ENCODE data around the gene PET100. TPM values are rescaled to one million over a fixed set of nuclear protein-coding genes. Genes with fewer than 3 reads are reported as not detected.

PET100 gene
- total RNA-seq, 1 experiment from 2014 or later = 126 TPM

DNA sequence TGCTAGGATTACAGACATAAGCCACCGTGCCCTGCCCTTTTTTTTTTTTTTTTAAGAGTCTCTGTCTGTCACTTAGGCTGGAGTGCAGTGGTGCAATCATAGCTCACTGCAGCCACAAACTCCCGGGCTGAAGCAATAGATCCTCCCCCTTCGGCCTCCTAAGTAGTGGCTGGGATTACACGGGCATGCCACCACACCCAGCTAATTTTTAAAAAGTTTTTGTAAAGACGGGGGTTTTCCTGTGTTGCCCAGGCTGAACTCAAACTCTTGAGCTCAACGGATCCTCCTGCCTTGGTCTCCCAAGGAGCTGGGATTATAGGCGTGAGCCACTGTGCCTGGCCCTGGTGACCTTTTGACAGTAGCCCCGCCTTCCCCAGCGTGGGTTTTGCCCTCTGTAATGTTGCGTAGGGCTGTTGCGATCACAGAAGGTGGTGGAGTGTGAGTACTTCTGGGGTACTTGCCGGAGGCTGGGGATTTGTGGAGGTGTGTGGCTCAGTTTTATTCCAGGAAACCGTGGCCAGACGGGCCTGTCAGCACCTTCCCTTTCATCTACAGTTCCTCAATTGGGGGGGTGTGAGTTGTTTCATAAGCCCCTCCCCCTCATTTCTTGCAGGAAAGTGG, 27.6 kb downstream of the PET100 start (continued):
- TF ChIP-seq TCF7L2 (IDR thresholded peaks at IDR 0.05; ENCODE audit: borderline replicate concordance, extremely low read depth, insufficient read depth, insufficient read length) (no peak), YY1 (IDR thresholded peaks at IDR 0.05; ENCODE audit: extremely low read depth, insufficient replicate concordance, low read depth, low read length) (no peak), POLR2A (IDR thresholded peaks at IDR 0.05; ENCODE audit: borderline replicate concordance, extremely low read depth, insufficient read depth, insufficient read length) (no peak)

DNA sequence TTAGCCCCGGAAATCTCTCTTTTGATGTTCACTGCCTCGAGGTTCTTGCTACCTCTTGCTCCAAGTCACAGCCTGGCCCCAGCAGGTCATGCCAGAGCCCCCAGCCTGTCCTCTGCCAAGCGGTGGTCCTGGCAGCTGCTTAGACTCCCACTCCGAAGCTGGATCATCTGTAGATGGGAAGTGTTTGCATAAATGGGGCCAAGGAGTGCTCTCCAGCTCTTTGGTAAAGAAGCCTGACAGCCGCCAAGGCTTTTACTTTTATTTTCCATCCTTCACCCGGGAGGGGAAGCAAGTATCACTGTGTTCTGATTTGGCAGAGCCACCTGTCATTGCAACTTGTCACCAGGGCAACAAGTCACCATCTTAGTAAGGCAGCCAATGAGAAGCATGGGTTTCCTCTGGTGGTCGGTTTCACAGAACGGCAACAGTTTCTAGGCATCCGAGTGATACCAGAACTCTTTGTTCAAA, 28.7 kb downstream of the PET100 start:
- Histone ChIP-seq H2AFZ (ENCODE audit: low read depth, low read length, poor library complexity, severe bottlenecking) (no peak overlapping the region), H3K4me1 (ENCODE audit: control insufficient read depth in 1 of 2, insufficient read depth in 2 of 2, low read length in 2 of 2) (no peaks in the 10 kb centered on the region), H3K9me3 (ENCODE audit: control insufficient read depth in 1 of 2, insufficient read depth in 1 of 2, low read depth in 1 of 2, low read length in 2 of 2) (no peaks in the 10 kb centered on the region), H3K4me3 (replicated peaks in 1 of 2; ENCODE audit: low read depth in 1 of 2, low read length in 2 of 2) (no peak overlapping the region), H3K27ac (ENCODE audit: low read depth, low read length) (no peak overlapping the region), H3K9ac (ENCODE audit: low read length) (no peak overlapping the region), H3K36me3 (ENCODE audit: control insufficient read depth in 1 of 2, insufficient read depth in 2 of 2, low read length in 2 of 2) (no peaks in the 10 kb centered on the region), H3K9me2 (ENCODE audit: insufficient read depth) (no peaks in the 10 kb centered on the region), H4K20me1 (ENCODE audit: insufficient read depth) (no peaks in the 10 kb centered on the region), H3K79me2 (ENCODE audit: insufficient read depth, low read length) (no peaks in the 10 kb centered on the region), H3K27me3 (ENCODE audit: insufficient read depth, low read length) (no peaks in the 10 kb centered on the region), H3K4me2 (ENCODE audit: low read length) (no peak overlapping the region)
- ChIA-PET POLR2A (no interaction called here), RAD21 (ENCODE audit: low non-redundant PET in 1 of 2, low total read pairs in 2 of 2, uncharacterized antibody in 2 of 2, unreplicated experiment in 2 of 2) (no interaction called here), CTCF (interaction anchor here (1.2 kb wide), 1 partner anchor 90 kb away, joined by 3 read pairs; no protein-coding TSS in a partner anchor)
- intact Hi-C loops (cut with micrococcal nuclease) = no loop called here
- no TSS peak for BruUV-seq (replicated peaks)
- no peak for DNase-seq (ENCODE audit: low read depth, low spot score)
- no peak for TF ChIP-seq JUND (IDR thresholded peaks at IDR 0.05)
- ATAC-seq = no peak

DNA sequence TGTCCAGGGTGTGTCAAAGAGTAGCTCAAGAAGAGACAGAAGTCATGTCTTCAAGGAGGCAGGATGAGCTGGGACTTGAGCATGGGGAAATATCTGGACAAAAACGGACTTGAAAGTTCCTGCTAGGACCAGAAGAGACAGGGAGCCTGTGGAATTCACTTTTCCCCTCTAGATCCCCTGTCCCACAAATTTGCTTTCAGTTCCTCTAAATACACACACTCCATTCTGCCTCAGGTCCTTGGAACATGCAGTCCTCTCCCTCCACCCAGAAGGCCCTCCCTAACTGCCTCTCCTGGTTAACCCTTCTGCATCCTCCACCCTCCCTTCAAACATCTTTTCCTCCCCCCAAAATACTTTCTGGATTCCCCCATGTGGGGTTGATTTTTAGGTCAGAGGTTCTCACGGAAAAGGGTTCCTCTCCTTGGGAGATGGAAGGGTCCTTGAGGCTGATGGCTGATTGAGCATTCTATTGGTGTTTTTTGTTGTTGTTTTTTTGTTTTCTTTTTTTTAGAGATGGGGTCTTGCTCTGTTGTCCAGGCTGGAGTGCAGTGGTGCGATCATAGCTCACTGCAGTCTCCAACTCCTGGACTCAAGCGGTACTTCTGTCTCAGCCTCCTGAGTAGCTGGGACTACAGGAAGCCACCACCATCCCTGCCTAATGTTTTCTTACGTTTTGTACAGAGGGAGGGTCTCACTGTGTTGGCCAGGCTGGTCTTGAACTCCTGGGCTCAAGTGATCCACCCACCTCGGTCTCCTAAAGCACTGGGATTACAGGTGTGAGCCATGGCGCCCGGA, 32.3 kb downstream of the PET100 start:
- DNase-seq (ENCODE audit: low read depth, low spot score) (no peak), ATAC-seq (no peak)
- H3K79me2 ChIP-seq (ENCODE audit: insufficient read depth, low read length) = no peaks in the 10 kb centered on the region
- no peaks in the 10 kb centered on the region for H3K4me1 ChIP-seq (ENCODE audit: control insufficient read depth in 1 of 2, insufficient read depth in 2 of 2, low read length in 2 of 2)
- H3K4me2 ChIP-seq (ENCODE audit: low read length) = no peak overlapping the region
- no peaks in the 10 kb centered on the region for H3K27me3 ChIP-seq (ENCODE audit: insufficient read depth, low read length)
- BruUV-seq (replicated peaks) = no TSS peak
- intact Hi-C loops (cut with micrococcal nuclease) = no loop called here
- no peaks in the 10 kb centered on the region for H4K20me1 ChIP-seq (ENCODE audit: insufficient read depth)
- no peak overlapping the region for H3K9ac ChIP-seq (ENCODE audit: low read length)
- H3K9me3 ChIP-seq (ENCODE audit: control insufficient read depth in 1 of 2, insufficient read depth in 1 of 2, low read depth in 1 of 2, low read length in 2 of 2) = no peaks in the 10 kb centered on the region
- H3K9me2 ChIP-seq (ENCODE audit: insufficient read depth) = no peaks in the 10 kb centered on the region
- H3K36me3 ChIP-seq (ENCODE audit: control insufficient read depth in 1 of 2, insufficient read depth in 2 of 2, low read length in 2 of 2) = no peaks in the 10 kb centered on the region
- no peak overlapping the region for H2AFZ ChIP-seq (ENCODE audit: low read depth, low read length, poor library complexity, severe bottlenecking)
- CTCF ChIA-PET = interaction anchor here (1.2 to 1.3 kb wide), 2 partner anchors 10 to 19 kb away, joined by 3 to 4 read pairs; partner anchors contain the start of gene TRAPPC5
- H3K27ac ChIP-seq (ENCODE audit: low read depth, low read length) = no peak overlapping the region
- POLR2A ChIA-PET = no interaction called here
- RAD21 ChIA-PET (ENCODE audit: low non-redundant PET in 1 of 2, low total read pairs in 2 of 2, uncharacterized antibody in 2 of 2, unreplicated experiment in 2 of 2) = no interaction called here
- no peak overlapping the region for H3K4me3 ChIP-seq (replicated peaks in 1 of 2; ENCODE audit: low read depth in 1 of 2, low read length in 2 of 2)
- TF ChIP-seq POLR2AphosphoS5 (IDR thresholded peaks at IDR 0.05; ENCODE audit: low read depth, low read length) = no peak
- no peak for TF ChIP-seq YY1 (IDR thresholded peaks at IDR 0.05; ENCODE audit: extremely low read depth, insufficient replicate concordance, low read depth, low read length)
- TF ChIP-seq, protein P1, sequence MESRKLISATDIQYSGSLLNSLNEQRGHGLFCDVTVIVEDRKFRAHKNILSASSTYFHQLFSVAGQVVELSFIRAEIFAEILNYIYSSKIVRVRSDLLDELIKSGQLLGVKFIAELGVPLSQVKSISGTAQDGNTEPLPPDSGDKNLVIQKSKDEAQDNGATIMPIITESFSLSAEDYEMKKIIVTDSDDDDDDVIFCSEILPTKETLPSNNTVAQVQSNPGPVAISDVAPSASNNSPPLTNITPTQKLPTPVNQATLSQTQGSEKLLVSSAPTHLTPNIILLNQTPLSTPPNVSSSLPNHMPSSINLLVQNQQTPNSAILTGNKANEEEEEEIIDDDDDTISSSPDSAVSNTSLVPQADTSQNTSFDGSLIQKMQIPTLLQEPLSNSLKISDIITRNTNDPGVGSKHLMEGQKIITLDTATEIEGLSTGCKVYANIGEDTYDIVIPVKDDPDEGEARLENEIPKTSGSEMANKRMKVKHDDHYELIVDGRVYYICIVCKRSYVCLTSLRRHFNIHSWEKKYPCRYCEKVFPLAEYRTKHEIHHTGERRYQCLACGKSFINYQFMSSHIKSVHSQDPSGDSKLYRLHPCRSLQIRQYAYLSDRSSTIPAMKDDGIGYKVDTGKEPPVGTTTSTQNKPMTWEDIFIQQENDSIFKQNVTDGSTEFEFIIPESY (IDR thresholded peaks at IDR 0.05; ENCODE audit: extremely low read depth, insufficient replicate concordance, low read length) = no peak
- TF ChIP-seq SRF (IDR thresholded peaks at IDR 0.05; ENCODE audit: low read depth) = no peak
- no peak for TF ChIP-seq EZH2 (IDR thresholded peaks at IDR 0.05)
- TF ChIP-seq CBX3 (IDR thresholded peaks at IDR 0.05; ENCODE audit: low read depth) = no peak
- TF ChIP-seq CEBPB (IDR thresholded peaks at IDR 0.05; ENCODE audit: low read depth) = no peak
- no peak for TF ChIP-seq SP1 (IDR thresholded peaks at IDR 0.05; ENCODE audit: low read depth)
